ENCODE results near the gene PDIA5.
A peak's percentile ranks its signal among the peaks of the same experiment; 100 is the strongest.

Gene PDIA5

DNA sequence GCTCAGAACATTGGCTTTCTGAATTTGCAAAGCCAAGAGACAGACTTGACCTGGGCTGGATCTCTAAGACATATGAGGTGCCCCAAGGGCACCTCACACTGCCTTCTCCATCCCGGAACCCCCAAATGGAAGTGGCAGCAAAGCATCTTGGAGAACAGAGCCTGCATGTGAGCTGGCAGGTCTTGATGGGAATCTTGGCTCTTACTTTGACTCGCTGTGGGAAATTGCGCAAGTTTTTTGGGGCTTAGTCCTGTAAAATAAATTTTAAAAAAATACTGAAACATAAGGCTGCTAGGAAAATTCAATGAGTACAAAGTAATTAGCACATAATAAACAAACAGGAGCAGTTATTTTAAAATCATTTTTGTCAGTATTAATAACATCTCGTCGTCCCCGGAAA lies 121.2 kb downstream of the PDIA5 start:
- no peak for DNase-seq

DNA sequence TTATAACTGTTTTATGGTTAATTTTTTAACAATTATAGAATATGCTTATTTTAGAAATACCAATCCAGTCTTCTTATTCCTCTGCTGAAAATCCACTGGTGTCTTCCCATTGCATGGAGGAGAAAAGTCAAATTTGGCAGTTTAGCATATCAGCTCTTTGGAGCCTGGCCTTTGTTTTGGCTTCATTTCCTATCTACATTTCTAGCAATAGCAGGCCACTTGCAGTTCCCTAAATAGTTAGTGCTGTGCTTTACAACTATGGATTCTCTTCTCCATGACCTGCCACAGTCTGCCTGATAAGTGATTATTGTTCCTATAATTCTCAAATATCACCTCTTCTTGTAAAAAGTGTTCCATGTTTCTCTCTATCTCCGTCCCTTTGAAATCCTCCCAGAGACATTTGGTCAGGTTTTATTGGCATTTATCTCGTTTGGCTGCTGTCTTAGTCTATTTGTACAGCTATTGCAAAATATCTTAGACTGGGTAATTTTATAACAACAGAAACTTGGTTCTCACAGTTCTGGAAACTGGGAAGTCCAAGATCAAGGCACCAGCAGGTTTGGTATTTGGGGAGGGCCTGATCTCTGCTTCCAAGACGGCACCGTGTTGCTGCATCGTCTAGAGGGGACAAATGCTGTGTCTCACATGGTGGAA lies 126.8 kb downstream of the PDIA5 start:
- no peak for DNase-seq

DNA sequence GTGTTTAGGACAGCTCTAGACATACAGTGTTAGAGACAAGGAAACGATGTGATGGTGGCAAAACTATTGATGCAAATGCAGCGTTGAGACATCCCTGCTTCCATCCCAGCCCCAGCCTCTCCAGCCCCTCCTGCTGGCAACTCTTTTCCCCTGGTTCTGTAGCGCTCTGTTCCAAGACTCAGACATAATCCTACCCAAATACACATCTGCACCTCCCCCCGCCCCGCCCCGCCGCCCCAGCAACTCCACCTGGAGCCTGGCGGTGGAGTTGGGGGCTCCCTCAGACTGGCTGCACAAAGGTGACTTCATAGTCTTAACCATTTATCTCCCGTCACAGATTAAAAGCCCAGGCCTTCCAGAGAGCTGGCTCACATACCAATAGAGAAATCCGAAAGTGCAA lies 127.7 kb downstream of the PDIA5 start:
- DNase-seq: no peak

DNA sequence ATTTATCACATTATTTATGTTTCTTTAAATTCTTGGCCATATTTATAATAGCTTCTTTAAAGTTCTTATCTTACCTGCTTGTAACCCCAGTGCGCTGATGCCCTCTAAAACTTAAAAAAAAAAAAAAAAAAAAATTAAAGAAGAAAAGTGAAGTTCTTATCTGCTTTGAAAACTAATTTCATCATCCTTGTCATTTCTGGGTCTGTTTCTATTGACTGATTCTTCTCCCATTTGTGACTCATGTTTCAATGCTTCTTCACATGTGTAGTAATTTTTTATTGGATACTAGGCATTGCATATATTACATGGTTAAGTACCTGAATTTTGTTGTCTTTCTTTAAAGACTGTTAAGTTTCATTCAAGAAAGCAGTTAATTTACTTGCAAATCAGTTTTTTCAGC lies 131.5 kb downstream of the PDIA5 start:
- DNase-seq: no peak

DNA sequence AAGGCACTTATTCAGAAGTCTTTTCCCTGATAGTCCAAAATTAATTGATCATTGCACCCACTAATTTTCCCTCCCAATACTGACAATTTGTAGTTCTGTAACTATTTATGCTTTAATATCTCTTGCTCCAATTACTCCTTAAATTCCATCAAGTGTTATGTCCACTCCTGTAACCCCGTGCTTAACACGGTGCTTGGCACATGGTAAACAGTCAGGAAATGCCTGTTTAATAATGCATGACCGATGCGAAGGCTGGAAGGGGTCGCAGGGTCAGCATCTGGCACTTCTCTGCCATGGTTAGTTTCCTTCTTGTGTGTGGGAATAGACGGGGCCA lies 134.4 kb downstream of the PDIA5 start:
- no peak for DNase-seq

DNA sequence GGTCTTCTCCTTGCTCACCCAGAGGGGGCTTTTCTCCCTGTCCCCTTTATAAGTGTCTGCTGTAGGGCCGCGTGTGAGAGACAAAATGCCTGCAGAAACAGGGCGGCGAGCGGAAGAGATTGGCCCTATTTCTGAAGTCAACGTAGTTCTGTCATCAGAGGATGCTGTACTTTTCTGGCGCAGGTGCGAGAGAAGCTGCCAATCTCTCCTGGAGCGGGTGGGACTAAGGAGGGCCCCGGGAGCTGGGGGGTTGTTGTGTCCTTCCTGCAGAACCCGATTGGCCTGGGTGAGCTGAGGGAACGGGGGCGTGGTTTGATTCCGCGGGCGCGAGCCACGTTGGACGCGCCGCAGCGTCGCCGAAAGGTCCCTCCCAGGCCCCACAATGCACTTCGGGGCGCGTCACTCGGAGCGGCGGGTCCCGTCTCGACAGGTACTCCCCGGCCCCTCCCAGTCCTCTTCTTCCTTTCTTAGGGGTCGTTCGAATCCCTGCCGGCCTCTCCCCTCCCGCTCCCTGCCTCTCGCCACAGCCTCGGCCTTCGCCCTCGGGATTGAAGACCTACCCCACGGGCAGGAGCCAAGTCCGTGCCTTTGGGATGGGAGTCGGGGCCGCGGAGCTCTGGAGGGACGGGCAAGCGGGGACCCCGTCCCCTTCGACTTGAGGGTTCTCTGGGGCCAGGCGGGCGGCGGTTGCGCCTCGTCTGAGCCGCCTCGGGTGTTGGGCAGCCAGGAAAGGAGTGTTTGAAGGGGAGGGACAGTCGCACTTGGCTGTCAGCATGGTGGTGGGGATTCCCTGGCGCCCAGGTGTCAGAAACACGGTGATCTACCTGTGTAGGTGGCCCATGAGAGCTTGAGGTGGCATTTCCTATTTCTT lies 135.0 kb downstream of the PDIA5 start, which contains the start of gene SEC22A:
Gene SEC22A, plus strand, starts transcription at position 387 of the 871 bp plus-strand sequence. CDS start 7,275 bp downstream, outside the sequence.
- peak; percentile 94 for DNase-seq

DNA sequence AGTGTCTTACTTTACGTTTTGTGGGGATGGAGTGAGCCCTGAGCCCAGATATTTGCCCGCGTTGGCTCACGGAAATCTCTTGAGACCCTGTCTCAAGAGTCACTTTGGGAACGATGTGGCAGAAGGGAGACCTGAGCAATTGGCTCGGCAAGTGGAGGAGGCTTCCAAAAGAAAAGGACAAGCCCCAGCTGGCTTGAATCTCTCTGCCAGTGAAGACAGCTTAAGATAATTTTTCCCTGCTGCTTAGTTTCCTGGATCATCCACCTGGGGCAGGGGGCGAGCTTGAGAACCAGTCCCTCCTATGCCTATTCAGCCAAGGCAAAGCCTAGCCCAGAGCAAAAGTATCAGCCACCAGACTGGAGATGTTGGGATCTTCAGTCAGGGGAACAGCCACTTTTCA lies 135.6 kb downstream of the PDIA5 start:
- no peak for DNase-seq
